Measurements from ENCODE around the gene HMBS.
"Not testable (repeated sequence)": the region's sequence is repeated elsewhere in the genome, so short reads cannot be mapped to it uniquely, and the experiment has no call there.

HMBS gene

DNA sequence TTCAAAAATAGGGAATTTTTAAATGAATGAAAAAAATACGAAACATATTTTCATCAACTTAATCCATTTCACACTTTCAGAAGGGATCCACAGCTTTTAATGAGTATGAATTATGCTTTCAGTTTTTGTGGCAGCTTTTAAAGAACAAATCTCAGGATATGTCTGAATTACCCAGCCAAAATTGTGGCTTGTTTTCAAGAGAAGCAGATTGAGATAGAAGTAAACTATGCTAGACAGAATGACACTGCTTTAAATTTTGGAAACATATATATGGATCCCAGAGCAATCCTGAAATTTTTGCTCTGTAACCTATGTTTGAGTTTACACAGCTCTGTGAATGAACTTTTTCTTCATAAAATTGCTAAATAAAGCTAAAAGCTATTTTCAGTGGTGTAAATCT, 34.3 kb downstream of the HMBS start:
- no peak for DNase-seq (ENCODE audit: low spot score)

DNA sequence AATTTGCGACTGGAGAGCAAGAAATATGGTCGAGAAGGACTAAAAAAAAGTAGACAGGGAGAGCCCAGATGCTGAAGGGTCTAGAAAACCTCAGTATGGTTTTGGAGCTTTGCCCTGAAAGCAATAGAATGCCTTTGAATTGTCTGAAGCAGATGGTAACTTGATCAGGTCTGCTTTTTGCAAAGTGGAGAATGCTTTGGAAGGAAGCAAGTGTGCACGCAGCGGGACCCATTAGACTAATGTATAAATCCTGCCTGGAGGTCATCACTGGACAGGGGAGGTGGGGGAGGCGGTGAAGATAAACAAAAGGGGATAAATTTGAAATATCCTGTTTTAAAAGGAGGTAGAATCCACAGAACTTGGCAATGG, 35.9 kb downstream of the HMBS start:
- no peak for DNase-seq (ENCODE audit: low spot score)

DNA sequence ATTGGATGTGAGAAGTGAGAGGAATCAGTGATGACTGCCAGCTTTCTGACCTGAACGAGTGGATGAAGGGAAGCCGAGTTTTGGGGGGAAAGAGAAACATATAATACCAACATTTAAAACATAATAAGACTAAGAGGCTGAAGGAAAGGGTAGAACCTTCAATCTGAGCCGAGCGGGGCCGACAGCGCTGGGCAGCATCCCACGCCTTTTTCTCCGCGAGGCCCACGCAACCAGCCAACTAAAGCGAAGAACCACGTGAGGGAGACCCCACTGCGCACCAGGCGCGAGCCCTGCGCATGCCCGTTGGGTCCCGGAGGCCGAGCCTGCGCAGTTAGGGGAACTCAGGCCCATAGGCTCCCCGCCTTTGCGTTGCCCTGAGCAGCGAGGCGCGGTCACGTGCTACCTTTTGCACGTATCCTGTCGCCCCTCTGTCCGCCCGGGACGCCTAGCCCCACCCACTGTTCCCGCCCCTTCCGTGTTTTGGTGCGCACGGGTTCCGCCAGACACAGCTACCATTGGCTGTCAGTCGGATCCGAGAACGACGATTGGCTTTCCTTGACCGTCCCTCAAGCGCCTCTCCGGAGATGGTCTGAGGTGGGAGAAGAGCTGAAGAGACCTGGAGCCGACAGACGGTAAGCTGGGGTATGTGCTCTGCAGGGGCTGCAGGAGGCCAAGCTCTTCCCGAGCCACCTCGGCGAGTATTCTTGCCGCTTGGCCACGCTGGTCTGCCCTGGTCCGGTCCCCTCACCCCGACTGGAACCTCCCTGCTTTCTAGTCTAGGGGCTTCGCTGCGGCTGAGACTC, 36.5 kb downstream of the HMBS start, which contains the start of gene HINFP:
Gene HINFP, plus strand, starts transcription at position 573 of the 803 bp plus-strand sequence. CDS start 5,365 bp downstream, outside the sequence.
- DNase-seq (ENCODE audit: low spot score) = peak; percentile 100

DNA sequence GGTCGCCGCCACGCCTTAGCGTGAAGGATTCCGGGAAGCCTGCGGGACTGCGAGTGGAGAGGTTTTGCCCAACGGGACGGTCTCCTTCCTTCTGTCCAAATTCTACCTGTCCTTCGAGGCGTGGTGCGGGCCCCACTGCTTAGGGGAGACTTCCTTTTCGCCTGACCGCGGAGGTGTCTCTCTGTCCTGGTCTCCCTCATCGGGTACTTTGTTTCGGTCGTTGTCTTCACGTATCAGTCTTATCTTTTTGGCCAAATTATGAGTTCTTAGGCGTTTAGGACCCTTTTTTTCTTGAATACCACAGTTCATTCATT, 37.1 kb downstream of the HMBS start:
- DNase-seq (ENCODE audit: low spot score) = no peak

DNA sequence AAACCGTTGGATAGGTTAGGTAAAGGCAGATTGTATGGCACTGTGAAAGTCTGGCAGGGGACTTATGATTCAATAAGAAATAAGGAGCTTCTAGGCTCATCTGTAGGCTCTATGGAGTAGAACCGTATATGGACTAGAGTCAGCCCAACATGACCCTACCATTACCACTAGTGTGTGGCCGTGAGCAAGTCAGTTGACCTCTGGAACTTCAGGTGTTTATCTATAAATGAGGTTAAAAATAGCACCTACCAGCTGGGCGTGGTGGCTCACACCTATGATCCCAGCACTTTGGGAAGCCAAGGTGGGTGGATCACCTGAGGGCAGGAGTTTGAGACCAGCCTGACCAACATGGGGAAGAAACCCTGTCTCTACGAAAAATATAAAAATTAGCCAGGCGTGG, 41.1 kb downstream of the HMBS start:
- no peak for DNase-seq (ENCODE audit: low spot score)

DNA sequence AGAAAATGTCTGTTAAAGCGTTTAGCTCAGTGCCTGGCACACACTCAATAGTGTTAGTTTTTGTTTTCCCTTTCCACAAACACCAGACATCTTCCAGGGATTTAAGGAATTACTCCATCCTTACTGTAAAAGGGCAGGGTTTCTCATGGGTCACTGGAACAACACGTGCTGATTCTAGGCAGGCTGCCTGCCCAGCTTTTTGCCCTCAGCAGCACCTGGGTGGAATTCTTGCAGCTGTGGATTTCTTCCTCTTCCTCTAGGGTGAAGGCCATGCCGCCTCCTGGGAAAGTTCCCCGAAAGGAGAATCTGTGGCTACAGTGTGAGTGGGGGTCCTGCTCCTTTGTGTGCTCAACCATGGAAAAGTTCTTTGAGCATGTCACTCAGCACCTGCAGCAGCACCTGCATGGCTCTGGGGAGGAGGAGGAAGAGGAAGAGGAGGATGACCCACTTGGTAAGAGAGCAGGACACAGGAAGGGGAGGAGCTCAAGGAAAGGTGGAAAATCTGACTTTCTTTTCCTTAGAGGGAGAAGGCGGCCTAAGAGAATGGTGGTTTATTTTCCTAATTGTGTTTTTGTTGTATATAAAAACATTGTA, 42.1 kb downstream of the HMBS start:
- no peak for DNase-seq (ENCODE audit: low spot score)

DNA sequence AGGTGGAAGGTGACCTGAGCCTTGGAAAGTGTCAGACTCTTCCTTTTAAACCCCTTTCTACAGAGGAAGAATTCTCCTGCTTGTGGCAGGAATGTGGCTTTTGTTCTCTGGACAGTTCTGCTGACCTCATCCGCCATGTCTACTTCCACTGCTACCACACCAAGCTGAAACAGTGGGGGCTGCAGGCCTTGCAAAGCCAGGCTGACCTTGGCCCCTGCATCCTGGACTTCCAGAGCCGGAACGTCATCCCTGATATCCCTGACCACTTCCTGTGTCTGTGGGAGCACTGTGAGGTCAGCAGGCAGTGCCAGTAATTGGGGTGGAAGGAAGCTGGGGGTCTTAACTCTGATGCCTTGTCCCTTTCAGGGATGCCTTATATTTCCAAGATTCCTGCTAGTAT, 46.0 kb downstream of the HMBS start:
- no peak for DNase-seq (ENCODE audit: low spot score)

DNA sequence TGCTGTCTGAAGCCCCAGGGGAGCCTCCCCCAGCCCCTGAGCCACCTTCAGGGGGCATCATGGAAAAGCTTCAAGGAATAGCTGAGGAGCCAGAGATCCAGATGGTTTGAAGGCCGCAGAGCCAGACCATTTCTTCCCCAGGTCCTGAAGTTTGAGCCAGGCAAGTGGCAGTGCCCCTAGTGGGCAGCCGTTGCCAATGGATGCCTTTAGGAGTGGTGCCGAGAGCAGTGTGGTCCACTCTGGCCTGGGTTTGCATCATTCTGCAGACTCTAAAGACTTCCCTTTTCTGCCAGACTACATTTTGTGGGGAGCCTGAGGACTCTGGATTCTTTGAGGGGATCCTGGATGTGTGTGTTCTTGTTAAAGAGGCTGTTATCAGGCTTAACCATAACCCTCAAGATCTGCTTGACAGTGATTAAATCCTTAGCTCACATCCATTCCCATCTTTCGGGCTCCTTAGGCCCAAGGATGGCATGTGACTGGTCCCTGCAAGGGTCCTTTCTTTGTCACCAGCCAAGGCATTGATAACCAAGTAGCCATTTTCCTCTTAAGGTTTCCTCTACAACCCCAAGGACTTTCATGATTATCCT, 49.8 kb downstream of the HMBS start:
- no peak for DNase-seq (ENCODE audit: low spot score)

DNA sequence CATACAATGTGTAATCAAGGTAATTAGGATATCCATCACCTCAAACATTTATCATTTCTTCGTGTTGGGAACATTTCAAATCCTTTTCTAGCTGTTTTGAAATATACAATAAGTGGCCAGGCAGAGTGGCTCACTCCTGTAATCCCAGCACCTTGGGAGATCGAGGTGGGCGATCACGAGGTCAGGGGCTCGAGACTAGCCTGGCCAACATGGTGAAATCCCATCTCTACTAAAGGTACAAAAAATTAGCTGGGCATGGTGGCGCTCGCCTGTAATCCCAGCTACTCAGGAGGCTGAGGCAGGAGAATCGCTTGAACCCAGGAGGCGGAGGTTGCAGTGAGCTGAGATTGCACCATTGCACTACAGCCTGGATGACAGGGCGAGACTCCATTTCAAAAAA, 54.6 kb downstream of the HMBS start:
- DNase-seq (ENCODE audit: low spot score) = not testable (repeated sequence)
